AG09319 (cell line): ENCODE measurements around the gene TAF4.

Experiments
- DNase-seq: peaks from one replicate; pipeline ENCODE4 v3.0.0-alpha.2; 2010; ENCODE audit warnings: low read depth; ENCODE audit errors: extremely low read depth
- TF ChIP-seq, protein P1 (sequence below): IDR thresholded peaks from 2 replicates; pipeline ENCODE4 v1.5.1; 2011; ENCODE audit warnings: low read depth, mild to moderate bottlenecking, inconsistent platforms, low read length, moderate library complexity

TAF4 gene

DNA sequence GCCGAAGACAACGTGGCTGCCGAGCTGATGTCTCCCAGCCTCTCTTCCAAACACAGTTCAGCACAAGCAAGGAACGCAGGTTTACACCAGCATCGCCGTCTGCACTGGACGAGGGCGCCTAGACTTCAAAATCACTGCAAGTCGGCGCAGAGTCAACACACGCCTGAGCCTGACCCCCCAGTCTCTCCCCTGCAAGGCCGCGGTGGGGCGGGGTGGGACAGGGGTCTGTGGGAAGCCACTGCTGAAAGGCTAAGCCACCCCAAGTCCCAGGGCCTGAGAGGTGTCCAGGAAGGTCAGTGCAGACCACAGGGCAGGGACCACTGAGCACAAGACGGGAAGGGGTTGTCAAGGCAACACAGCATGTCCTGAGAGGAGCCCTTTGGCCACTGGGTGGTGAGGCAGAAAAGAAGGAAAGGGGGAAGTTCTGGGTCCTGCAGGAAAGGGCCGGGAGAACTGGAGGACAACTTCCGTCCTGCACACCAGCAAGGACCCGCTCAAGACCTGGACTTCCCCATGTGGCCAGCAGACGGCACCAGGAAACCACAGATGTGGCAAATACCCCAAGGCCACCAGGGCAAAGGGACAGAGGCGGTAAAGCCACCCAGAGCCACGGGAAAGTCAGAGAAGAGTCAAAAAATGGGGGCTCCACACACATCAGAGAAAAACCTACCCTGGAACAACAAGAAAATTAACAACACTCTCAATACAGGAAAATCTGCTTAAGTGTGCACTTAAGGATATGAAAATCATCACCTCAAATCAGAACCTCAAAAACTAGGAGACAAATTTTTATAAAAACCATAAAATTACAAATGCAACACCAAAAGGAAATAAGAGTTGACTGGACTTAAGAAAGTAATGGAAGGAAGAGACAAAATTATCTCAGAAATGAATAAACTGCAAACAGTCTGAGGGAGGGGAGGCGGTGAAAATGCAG lies 84.8 kb downstream of the TAF4 start:
- TF ChIP-seq, protein P1, sequence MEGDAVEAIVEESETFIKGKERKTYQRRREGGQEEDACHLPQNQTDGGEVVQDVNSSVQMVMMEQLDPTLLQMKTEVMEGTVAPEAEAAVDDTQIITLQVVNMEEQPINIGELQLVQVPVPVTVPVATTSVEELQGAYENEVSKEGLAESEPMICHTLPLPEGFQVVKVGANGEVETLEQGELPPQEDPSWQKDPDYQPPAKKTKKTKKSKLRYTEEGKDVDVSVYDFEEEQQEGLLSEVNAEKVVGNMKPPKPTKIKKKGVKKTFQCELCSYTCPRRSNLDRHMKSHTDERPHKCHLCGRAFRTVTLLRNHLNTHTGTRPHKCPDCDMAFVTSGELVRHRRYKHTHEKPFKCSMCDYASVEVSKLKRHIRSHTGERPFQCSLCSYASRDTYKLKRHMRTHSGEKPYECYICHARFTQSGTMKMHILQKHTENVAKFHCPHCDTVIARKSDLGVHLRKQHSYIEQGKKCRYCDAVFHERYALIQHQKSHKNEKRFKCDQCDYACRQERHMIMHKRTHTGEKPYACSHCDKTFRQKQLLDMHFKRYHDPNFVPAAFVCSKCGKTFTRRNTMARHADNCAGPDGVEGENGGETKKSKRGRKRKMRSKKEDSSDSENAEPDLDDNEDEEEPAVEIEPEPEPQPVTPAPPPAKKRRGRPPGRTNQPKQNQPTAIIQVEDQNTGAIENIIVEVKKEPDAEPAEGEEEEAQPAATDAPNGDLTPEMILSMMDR = peak; percentile 43
- DNase-seq = no peak

DNA sequence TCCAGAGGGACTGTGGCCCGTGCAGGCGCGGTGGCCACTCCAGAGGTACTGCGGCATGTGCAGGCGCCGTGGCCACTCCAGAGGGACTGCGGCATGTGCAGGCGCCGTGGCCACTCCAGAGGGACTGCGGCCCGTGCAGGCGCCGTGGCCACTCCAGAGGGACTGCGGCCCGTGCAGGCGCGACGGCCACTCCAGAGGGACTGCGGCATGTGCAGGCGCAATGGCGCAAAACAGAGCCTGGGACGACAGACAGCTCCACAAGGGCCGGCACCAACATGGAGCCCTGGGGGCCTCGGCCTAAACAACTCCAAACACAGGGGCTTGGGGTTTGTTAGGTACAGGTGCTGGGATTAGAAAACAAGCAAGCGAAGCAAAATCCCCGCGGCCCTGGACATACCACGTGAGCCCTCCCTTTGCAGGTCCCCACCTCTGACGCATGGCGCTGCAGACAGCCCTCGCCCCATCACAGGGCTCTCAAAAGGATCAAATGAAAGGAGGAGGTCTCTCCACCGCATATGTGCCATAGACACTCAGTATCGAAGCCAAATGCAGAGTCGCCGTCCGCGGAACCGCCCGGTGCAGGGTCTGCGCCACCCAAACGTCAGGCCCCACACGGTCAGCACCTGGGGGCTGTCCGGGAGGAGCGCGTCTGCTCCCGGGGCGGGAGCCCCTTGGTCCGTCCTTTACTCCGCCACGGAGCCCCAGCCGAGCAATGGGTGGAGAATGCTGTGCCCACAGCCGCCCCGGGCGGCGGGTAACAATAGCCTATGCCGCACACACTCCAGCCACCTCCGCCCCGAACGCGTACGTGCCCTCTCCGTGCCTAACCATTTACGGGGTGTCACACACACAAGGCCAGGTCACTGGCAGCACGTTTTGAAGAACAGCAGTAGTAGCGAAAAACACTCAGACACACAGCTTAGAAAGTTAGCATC lies 85.7 kb downstream of the TAF4 start:
- DNase-seq = no peak
- TF ChIP-seq, protein P1 = no peak

DNA sequence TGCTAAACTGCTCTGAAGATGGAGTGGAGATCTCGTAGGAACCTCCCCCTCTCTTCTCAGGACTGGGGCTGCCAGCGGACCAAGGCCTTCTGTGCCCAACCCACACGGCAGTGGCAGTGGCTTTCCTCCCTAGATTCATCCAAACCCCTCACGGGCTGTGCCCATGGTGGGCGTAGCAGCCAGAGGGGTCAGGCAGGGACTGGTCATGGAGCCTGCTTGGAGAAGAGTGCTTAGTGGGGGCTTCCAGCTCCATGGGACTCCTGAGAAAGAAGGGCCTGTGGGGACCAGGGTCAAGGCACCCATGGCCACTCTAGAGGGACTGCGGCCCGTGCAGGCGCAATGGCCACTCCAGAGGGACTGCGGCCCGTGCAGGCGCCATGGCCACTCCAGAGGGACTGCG lies 86.6 kb downstream of the TAF4 start:
- TF ChIP-seq, protein P1 = no peak
- DNase-seq = no peak

DNA sequence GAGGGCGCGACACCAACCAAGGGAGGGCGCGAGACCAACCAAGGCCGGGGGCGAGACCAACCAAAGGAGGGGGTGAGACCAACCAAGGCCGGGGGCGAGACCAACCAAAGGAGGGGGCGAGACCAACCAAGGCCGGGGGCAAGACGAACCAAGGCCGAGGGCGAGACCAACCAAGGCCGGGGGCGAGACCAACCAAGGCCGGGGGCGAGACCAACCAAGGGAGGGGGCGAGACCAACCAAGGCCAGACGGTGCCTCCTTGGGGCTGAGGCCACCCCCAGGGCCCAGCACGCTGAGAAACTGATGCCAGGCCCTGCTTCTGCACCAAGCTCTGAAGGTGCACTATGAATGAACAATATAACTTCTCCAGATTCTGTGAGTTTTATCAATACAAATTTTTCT lies 87.2 kb downstream of the TAF4 start:
- DNase-seq = no peak
- TF ChIP-seq, protein P1 = no peak

DNA sequence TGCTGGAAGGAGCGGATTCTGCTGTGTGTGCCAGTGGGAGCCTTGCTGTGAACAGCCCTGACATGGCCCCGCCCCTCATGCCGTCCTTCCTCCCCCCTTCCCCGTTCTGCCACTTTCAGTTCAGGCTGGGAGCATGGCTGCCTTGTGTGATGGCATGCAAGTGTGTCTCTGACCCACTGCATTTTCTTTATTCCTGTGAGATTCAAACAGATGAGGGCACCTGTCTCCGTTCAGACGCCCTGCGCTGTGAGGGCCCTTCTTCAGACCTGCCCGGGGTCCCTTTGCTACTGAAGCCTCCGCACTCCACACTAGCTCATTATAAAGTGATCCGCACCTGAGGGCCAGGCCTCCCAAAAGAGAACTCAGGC lies 88.3 kb downstream of the TAF4 start:
- DNase-seq = no peak
- TF ChIP-seq, protein P1 = no peak

DNA sequence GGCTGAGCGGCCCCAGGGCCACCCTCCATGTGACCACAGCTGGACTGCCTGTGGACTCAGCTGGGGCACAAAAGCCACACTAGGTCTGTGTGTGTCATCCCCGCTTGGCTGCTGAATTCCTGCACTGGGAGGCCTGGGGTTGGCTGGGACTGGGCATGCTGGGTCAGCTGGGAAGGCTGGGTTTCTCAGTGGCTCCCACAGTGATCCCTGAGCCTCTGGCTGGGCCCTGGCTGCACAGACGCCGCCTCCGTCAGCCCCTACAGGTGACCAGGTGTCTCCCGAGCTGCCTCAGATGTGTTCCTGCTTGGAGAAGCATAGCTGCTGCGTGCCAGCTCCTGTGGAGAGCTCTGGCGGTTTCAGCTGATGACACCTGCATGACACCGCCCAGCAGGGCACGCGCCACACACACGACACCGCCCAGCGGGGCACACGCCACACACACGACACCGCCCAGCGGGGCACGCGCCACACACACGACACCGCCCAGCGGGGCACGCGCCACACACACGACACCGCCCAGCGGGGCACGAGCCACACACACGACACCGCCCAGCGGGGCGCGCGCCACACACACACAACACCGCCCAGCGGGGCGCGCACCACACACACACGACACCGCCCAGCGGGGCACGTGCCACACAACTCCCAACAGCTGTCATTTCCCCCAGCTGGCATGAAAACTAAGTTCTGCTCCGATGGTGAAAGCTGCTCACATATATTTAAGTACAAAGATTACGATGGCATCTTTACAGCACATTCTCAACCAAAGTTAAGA lies 88.8 kb downstream of the TAF4 start:
- DNase-seq = no peak
- TF ChIP-seq, protein P1 = no peak
